ENCODE results near the gene EDIL3. TPM values are rescaled to one million over a fixed set of nuclear protein-coding genes. Genes with fewer than 3 reads are reported as not detected.

Gene EDIL3
- total and polyA plus RNA-seq, 2 of the 8 experiments (the other 6 are each of a cell fraction or from before 2014, with no cell fraction given), result 14.7 to 47.2 TPM

DNA sequence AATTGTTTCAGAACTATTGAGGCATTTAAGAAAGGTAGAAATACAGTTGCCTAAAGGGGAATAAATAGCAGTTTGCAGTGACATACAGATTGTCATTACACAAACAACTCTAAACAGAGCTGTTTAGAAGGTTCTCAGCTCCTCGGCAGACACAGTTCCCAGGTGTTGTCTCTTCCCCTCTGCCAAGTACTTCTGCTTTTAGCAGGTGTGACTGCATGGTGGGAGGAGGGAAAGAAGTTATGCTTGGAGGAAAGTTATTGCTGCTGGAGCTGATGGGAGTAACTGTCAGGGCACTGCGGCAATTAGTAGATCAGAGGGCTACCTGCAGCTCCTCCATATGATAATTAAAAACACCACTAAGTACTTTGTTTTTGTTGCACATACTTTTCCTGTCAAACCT, 14.5 kb downstream of the EDIL3 start (continued):
- TF ChIP-seq, protein P1, sequence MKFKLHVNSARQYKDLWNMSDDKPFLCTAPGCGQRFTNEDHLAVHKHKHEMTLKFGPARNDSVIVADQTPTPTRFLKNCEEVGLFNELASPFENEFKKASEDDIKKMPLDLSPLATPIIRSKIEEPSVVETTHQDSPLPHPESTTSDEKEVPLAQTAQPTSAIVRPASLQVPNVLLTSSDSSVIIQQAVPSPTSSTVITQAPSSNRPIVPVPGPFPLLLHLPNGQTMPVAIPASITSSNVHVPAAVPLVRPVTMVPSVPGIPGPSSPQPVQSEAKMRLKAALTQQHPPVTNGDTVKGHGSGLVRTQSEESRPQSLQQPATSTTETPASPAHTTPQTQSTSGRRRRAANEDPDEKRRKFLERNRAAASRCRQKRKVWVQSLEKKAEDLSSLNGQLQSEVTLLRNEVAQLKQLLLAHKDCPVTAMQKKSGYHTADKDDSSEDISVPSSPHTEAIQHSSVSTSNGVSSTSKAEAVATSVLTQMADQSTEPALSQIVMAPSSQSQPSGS (IDR thresholded peaks at IDR 0.05; ENCODE audit: low read length), result no peak
- TF ChIP-seq, protein P2, sequence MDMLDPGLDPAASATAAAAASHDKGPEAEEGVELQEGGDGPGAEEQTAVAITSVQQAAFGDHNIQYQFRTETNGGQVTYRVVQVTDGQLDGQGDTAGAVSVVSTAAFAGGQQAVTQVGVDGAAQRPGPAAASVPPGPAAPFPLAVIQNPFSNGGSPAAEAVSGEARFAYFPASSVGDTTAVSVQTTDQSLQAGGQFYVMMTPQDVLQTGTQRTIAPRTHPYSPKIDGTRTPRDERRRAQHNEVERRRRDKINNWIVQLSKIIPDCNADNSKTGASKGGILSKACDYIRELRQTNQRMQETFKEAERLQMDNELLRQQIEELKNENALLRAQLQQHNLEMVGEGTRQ (IDR thresholded peaks at IDR 0.05; ENCODE audit: low read length), result no peak
- TF ChIP-seq SAP30 (IDR thresholded peaks at IDR 0.05; ENCODE audit: insufficient read depth, insufficient replicate concordance, low read length) (no peak), ZNF274 (IDR thresholded peaks at IDR 0.05; ENCODE audit: borderline replicate concordance, extremely low read depth, low read length) (no peak), CHD1 (IDR thresholded peaks at IDR 0.05; ENCODE audit: low read depth, low read length) (no peak), POLR2AphosphoS5 (IDR thresholded peaks at IDR 0.05; ENCODE audit: low read depth, low read length) (no peak), CEBPB (IDR thresholded peaks at IDR 0.05; ENCODE audit: low read depth, low read length) (no peak), KDM1A (IDR thresholded peaks at IDR 0.05; ENCODE audit: borderline replicate concordance, low read length) (no peak)

Measured in H1 (cell line).